ENCODE data around the gene LLGL2. TPM values are rescaled to one million over a fixed set of nuclear protein-coding genes. Genes with fewer than 3 reads are reported as not detected.
A peak's percentile ranks its signal among the peaks of the same experiment; 100 is the strongest.

LLGL2 gene, protein sequence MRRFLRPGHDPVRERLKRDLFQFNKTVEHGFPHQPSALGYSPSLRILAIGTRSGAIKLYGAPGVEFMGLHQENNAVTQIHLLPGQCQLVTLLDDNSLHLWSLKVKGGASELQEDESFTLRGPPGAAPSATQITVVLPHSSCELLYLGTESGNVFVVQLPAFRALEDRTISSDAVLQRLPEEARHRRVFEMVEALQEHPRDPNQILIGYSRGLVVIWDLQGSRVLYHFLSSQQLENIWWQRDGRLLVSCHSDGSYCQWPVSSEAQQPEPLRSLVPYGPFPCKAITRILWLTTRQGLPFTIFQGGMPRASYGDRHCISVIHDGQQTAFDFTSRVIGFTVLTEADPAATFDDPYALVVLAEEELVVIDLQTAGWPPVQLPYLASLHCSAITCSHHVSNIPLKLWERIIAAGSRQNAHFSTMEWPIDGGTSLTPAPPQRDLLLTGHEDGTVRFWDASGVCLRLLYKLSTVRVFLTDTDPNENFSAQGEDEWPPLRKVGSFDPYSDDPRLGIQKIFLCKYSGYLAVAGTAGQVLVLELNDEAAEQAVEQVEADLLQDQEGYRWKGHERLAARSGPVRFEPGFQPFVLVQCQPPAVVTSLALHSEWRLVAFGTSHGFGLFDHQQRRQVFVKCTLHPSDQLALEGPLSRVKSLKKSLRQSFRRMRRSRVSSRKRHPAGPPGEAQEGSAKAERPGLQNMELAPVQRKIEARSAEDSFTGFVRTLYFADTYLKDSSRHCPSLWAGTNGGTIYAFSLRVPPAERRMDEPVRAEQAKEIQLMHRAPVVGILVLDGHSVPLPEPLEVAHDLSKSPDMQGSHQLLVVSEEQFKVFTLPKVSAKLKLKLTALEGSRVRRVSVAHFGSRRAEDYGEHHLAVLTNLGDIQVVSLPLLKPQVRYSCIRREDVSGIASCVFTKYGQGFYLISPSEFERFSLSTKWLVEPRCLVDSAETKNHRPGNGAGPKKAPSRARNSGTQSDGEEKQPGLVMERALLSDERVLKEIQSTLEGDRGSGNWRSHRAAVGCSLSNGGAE
- 13.4 and 45.4 TPM in 2 replicates for total RNA-seq (2013; cell fraction: nucleolus; rRNA removed)
- total RNA-seq (2014; rRNA removed): 5.0 and 6.5 TPM in 2 replicates
- total RNA-seq (2014; rRNA removed; fragmentation: Illumina TruSeq; extraction: Trizol): 1.8 and 2.0 TPM in 2 replicates
- 6.3 and 7.6 TPM in 2 replicates for total RNA-seq (2021)
- 1.7 TPM for polyA plus RNA-seq (2011; ENCODE audit: low read depth)
- polyA plus RNA-seq (2011; rRNA removed): 1.7 and 3.3 TPM in 2 replicates
- 4.1 and 6.8 TPM in 2 replicates for polyA plus RNA-seq (2011; cell fraction: cytosol; rRNA removed)
- 18.8 and 24.8 TPM in 2 replicates for polyA plus RNA-seq (2011; cell fraction: nucleus; rRNA removed)
- polyA plus RNA-seq (2012): 4.9 and 7.6 TPM in 2 replicates
- polyA plus RNA-seq (2014; fragmentation: Illumina TruSeq; extraction: Trizol): 9.9 TPM in 1 of 2 replicates, not detected in the other
- under 1 TPM; 0.21 to 0.75 TPM for polyA plus RNA-seq (2014; fragmentation: Nextera tagmentation; extraction: Ambion mirVana)
- polyA plus RNA-seq (2014; rRNA removed): 5.8 and 7.4 TPM in 2 replicates
- 1 to 10 TPM; 4.1 to 5.0 TPM for polyA plus RNA-seq (2016; fragmentation: Nextera tagmentation; extraction: Ambion mirVana)
- polyA minus RNA-seq (2011; rRNA and poly(A)+ RNA removed): 2.0 and 7.0 TPM in 2 replicates
- polyA minus RNA-seq (2011; cell fraction: cytosol; rRNA and poly(A)+ RNA removed): 7.4 and 7.5 TPM in 2 replicates
- 4.4 and 5.7 TPM in 2 replicates for polyA minus RNA-seq (2011; cell fraction: nucleus; rRNA and poly(A)+ RNA removed)
- Bru-seq, nascent RNA: percentile 43 among the genes with signal in this experiment
- BruChase-seq, experiment 1, labeled RNA remaining after a 6-hour chase: percentile 51 among the genes with signal in this experiment
- BruChase-seq, experiment 2, labeled RNA remaining after a 2-hour chase: percentile 47 among the genes with signal in this experiment
- long read RNA-seq, experiment 1, partial matches to known transcripts: 0 of 1 reads
- long read RNA-seq, experiment 1, other reads (novel, unspliced or antisense): 0 of 1 reads
- long read RNA-seq, experiment 2: 0 reads

DNA sequence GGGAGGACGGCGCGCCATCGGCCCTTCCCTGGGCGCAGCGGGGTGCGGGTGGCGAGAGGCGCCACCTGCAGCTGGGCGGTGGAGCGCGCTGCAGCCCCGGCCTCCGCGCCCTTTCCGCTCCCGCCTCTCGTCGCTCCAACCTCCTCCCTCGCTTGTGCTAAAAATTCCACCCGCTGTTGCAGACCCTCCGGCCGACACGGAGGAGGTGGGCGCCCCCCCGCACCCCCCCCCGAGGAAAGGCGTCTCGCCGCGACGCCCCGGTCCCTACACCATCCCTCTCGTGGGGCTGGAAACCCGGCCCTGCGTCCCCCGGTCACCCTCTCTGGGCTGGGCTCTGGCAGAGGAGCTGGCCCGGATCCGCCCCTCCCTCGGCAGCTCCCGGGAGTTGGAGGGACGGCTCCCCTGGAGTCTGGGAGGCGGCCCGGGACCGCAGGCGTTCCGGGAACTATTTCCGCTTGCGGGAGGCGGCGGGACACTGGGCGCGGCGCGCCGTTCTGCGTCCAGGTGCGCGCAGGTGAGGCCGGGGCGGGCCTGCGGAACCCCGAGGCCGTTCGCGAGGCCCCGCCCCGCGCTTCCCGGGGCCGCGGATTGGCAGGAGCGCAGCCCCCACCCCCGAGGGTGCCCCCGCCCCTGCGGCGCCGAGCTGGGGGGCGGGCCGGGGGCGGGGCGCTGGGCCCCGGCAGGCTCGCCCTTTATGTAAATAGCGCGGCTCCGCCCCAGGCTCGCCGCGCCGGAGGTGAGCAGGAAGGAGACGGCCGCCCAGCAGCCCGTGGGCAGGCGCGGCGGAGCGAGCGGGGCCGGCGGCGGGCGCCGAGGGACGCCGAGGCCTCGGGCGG lies at the start of gene LLGL2:
LLGL2 (plus strand) TSS at position 728 of the 836 bp plus-strand sequence. CDS start 17,730 bp downstream, outside the sequence.
- CTCF ChIA-PET: interaction anchor here (0.8 to 1.2 kb wide), 6 partner anchors 9 to 263 kb away, joined by 3 to 11 read pairs (median 3); partner anchors contain the start of gene TSEN54
- in situ Hi-C loops (cut with MboI): no loop called here
- under 1% methylated on average over 70 of the region's 108 CpGs for WGBS (ENCODE audit: insufficient coverage, insufficient replicate concordance, low lambda C conversion rate, missing lambda C conversion rate)
- no peak within 1 kb of the TSS for H3K27ac ChIP-seq (ENCODE audit: control insufficient read depth, insufficient read depth)
- SMC1A ChIA-PET (ENCODE audit: uncharacterized antibody, unreplicated experiment): interaction anchor here (1.4 kb wide), 1 partner anchor 9 kb away, joined by 8 read pairs; the partner anchor contains the start of gene TSEN54
- H3K9me3 ChIP-seq (replicated peaks; ENCODE audit: control insufficient read depth, insufficient read depth, low read length): no peaks in the 10 kb centered on the region
- H3K79me2 ChIP-seq (ENCODE audit: control insufficient read depth, insufficient read depth, low read length): no peaks in the 10 kb centered on the region
- H3K4me1 ChIP-seq (ENCODE audit: control insufficient read depth, insufficient read depth, low read length): 0 out of 2 replicates have a peak, but pooled peaks cover 7% of the 10 kb centered on the region
- H3K4me2 ChIP-seq (ENCODE audit: control insufficient read depth, insufficient read depth): peak within 1 kb of the TSS; percentile 91
- BruUV-seq (replicated peaks): no TSS peak
- POLR2A ChIA-PET: interaction anchor here (0.5 to 0.8 kb wide), 6 partner anchors 9 to 421 kb away, joined by 3 to 5 read pairs (median 4); partner anchors contain the start of gene TSEN54
- RAD21 ChIA-PET (ENCODE audit: unreplicated experiment): interaction anchor here (0.6 to 1.2 kb wide), 5 partner anchors 9 to 236 kb away, joined by 3 to 14 read pairs (median 3); partner anchors contain the start of genes SLC25A19, SMIM5 and TSEN54
- ATAC-seq (peak; percentile 91), DNase-seq (ENCODE audit: low read depth, low spot score) (no peak), FAIRE-seq (no peak)
- no peaks in the 10 kb centered on the region for H4K20me1 ChIP-seq (ENCODE audit: control insufficient read depth, insufficient read depth)
- intact Hi-C loops (cut with micrococcal nuclease; ENCODE audit: unreplicated experiment): no loop called here
- peak within 1 kb of the TSS; percentile 84 for H3K4me3 ChIP-seq
- H3K27me3 ChIP-seq (replicated peaks in 1 of 2; ENCODE audit: control insufficient read depth in 2 of 2, insufficient read depth in 2 of 2, low read length in 1 of 2): peaks cover 0 to 6% of the 10 kb centered on the region in 2 experiments; a peak in 2 of 4 replicates
- peaks cover 0 to 2% of the 10 kb centered on the region in 2 experiments; a peak in 3 of 4 replicates for H3K36me3 ChIP-seq (ENCODE audit: control insufficient read depth in 2 of 2, insufficient read depth in 2 of 2, low read length in 1 of 2)
- H3K9ac ChIP-seq (ENCODE audit: control insufficient read depth, insufficient read depth, low read length): peak within 1 kb of the TSS; percentile 56; the same call in 1 of the 2 replicates
- H2AFZ ChIP-seq (ENCODE audit: control insufficient read depth, low read depth, low read length): peak within 1 kb of the TSS; percentile 29
- TF ChIP-seq CREM (IDR thresholded peaks at IDR 0.05; ENCODE audit: low read depth) (no peak), CHD4 (IDR thresholded peaks at IDR 0.05) (no peak), TCF3 (IDR thresholded peaks at IDR 0.05; ENCODE audit: borderline replicate concordance, insufficient read depth, low read depth, low read length) (no peak), ZSCAN29 (IDR thresholded peaks at IDR 0.05) (no peak), POLR2AphosphoS5 (IDR thresholded peaks at IDR 0.05; ENCODE audit: low read length) (no peak), NR2C1 (IDR thresholded peaks at IDR 0.05) (0 out of 2 replicates have a peak, but pooled peaks have one; percentile 24), EED (IDR thresholded peaks at IDR 0.05; ENCODE audit: low read depth) (no peak), TAF1 (IDR thresholded peaks at IDR 0.05; ENCODE audit: borderline replicate concordance, low read depth, low read length) (no peak), CBX3 (IDR thresholded peaks at IDR 0.05; ENCODE audit: borderline replicate concordance, low read depth) (no peak), NFIC (IDR thresholded peaks at IDR 0.05; ENCODE audit: low read depth, low read length) (no peak), TARDBP (IDR thresholded peaks at IDR 0.05; ENCODE audit: borderline replicate concordance) (no peak), ATF2 (IDR thresholded peaks at IDR 0.05; ENCODE audit: low read length) (no peak), ZNF274 (IDR thresholded peaks at IDR 0.05; ENCODE audit: insufficient read depth, insufficient read length) (no peak)
